HEK293T (cell line): ENCODE results near the gene MYBBP1A.

Experiments used
- ARNT ChIP-seq: fragments of 450-650 bp; IDR thresholded peaks from 2 replicates; pipeline ENCODE4 v1.6.1; 2017; ENCODE audit warnings: mild to moderate bottlenecking
- BHLHE40 ChIP-seq: fragments of 450-650 bp; IDR thresholded peaks from 2 replicates; pipeline ENCODE4 v1.6.1; 2016; ENCODE audit warnings: mild to moderate bottlenecking, moderate library complexity, borderline replicate concordance
- CTBP1 ChIP-seq: fragments of 450-650 bp; IDR thresholded peaks from 2 replicates; pipeline ENCODE4 v1.6.1; 2016; ENCODE audit warnings: borderline replicate concordance
- ELF4 ChIP-seq: fragments of 450-650 bp; IDR thresholded peaks from 2 replicates; pipeline ENCODE4 v1.6.1; 2017; ENCODE audit warnings: antibody characterized with exemption
- FOXA1 ChIP-seq: fragments of 450-650 bp; IDR thresholded peaks from 2 replicates; pipeline ENCODE4 v1.6.1; 2016; ENCODE audit warnings: mild to moderate bottlenecking
- FOXK2 ChIP-seq: fragments of 450-650 bp; IDR thresholded peaks from 2 replicates; pipeline ENCODE4 v1.6.1; 2016; ENCODE audit warnings: mild to moderate bottlenecking
- FOXM1 ChIP-seq: fragments of 450-650 bp; IDR thresholded peaks from 2 replicates; pipeline ENCODE4 v1.6.1; 2017; ENCODE audit warnings: mild to moderate bottlenecking, borderline replicate concordance
- LEF1 ChIP-seq: fragments of 450-650 bp; IDR thresholded peaks from 2 replicates; pipeline ENCODE4 v1.6.1; 2017; ENCODE audit warnings: mild to moderate bottlenecking, borderline replicate concordance
- PKNOX1 ChIP-seq: fragments of 450-650 bp; IDR thresholded peaks from 2 replicates; pipeline ENCODE4 v1.6.1; 2016
- SP1 ChIP-seq: fragments of 450-650 bp; IDR thresholded peaks from 2 replicates; pipeline ENCODE4 v1.6.1; 2017
- ZNF384 ChIP-seq: fragments of 450-650 bp; IDR thresholded peaks from 2 replicates; pipeline ENCODE4 v1.6.1; 2016

GRCh38 chr17:4548061-4548461 lies 7.1 kb downstream of the MYBBP1A start:
- TF ChIP-seq FOXM1 (no peak), LEF1 (no peak), PKNOX1 (no peak), ZNF384 (no peak), FOXK2 (no peak), ELF4 (no peak), FOXA1 (no peak), ARNT (no peak), CTBP1 (no peak), SP1 (no peak), BHLHE40 (no peak)
